Measurements from ENCODE around the gene CPEB1.

GRCh38 chr15:82688691-82689090 lies 41.5 kb upstream of the CPEB1 start:
- TF ChIP-seq, protein P1, sequence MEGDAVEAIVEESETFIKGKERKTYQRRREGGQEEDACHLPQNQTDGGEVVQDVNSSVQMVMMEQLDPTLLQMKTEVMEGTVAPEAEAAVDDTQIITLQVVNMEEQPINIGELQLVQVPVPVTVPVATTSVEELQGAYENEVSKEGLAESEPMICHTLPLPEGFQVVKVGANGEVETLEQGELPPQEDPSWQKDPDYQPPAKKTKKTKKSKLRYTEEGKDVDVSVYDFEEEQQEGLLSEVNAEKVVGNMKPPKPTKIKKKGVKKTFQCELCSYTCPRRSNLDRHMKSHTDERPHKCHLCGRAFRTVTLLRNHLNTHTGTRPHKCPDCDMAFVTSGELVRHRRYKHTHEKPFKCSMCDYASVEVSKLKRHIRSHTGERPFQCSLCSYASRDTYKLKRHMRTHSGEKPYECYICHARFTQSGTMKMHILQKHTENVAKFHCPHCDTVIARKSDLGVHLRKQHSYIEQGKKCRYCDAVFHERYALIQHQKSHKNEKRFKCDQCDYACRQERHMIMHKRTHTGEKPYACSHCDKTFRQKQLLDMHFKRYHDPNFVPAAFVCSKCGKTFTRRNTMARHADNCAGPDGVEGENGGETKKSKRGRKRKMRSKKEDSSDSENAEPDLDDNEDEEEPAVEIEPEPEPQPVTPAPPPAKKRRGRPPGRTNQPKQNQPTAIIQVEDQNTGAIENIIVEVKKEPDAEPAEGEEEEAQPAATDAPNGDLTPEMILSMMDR (IDR thresholded peaks at IDR 0.05 in 8 of 11, conservative IDR thresholded peaks at IDR 0.05 in 3 of 11), result no peak
- TF ChIP-seq POLR2A (IDR thresholded peaks at IDR 0.05), result no peak
